ENCODE data around the gene SUGP2. TPM values are rescaled to one million over a fixed set of nuclear protein-coding genes. Genes with fewer than 3 reads are reported as not detected.

SUGP2 gene
- total and polyA plus RNA-seq, 2 of the 13 experiments (the other 11 are each of a cell fraction or from before 2014, with no cell fraction given) = 40.6 to 57.7 TPM

DNA sequence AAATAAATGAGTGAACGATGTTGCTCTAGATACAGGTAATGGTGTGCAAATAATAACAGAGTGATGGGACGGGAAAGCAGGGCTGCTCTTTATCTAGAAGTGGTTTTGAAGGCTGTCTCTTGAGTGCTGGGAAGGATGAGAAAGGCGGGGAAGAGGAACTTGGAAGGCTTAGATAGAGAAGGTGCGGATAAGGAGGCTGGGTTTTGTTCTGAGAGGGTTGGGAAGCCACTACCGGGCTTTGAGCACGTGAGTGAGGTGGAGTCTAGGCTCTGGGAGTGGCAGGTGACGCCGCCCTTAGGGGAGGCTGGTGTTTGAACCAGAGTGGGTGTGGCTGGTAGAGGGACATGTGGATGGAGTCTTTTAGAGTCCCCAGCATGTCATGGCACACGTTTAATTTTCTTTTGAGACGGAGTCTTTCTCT is 897 bp upstream of the SUGP2 start (continued):
- TF ChIP-seq SP5 (CRISPR knock-in tag; IDR thresholded peaks at IDR 0.05; ENCODE audit: borderline replicate concordance, low read depth) (peak; percentile 70; the same call in 1 of the 2 replicates), ZNF484 (CRISPR knock-in tag; IDR thresholded peaks at IDR 0.05; ENCODE audit: borderline replicate concordance, low read depth) (no peak), MAZ (IDR thresholded peaks at IDR 0.05; ENCODE audit: borderline replicate concordance, low read depth, low read length) (no peak), MAZ (CRISPR knock-in tag; IDR thresholded peaks at IDR 0.05; ENCODE audit: low read depth) (no peak), NCOA5 (CRISPR knock-in tag; IDR thresholded peaks at IDR 0.05) (no peak), CBX2 (IDR thresholded peaks at IDR 0.05; ENCODE audit: low read depth, low read length) (no peak), CBX2 (CRISPR knock-in tag; IDR thresholded peaks at IDR 0.05; ENCODE audit: low read depth) (no peak), KLF9 (CRISPR knock-in tag; IDR thresholded peaks at IDR 0.05; ENCODE audit: low read depth) (peak; percentile 90), BHLHE40 (IDR thresholded peaks at IDR 0.05; ENCODE audit: low read length) (peak; percentile 93), SP2 (CRISPR knock-in tag; IDR thresholded peaks at IDR 0.05) (no peak), MXI1 (IDR thresholded peaks at IDR 0.05; ENCODE audit: borderline replicate concordance, low read depth, low read length) (peak; percentile 41; the same call in 1 of the 3 replicates), SIN3A (IDR thresholded peaks at IDR 0.05; ENCODE audit: borderline replicate concordance, low read depth, low read length) (peak; percentile 22; the same call in 1 of the 2 replicates), ZSCAN29 (CRISPR knock-in tag; conservative IDR thresholded peaks at IDR 0.05) (0 out of 2 replicates have a peak, but pooled peaks have one; percentile 18), ZBTB3 (CRISPR knock-in tag; IDR thresholded peaks at IDR 0.05; ENCODE audit: borderline replicate concordance, low read depth) (no peak)
- TF ChIP-seq, protein P1, sequence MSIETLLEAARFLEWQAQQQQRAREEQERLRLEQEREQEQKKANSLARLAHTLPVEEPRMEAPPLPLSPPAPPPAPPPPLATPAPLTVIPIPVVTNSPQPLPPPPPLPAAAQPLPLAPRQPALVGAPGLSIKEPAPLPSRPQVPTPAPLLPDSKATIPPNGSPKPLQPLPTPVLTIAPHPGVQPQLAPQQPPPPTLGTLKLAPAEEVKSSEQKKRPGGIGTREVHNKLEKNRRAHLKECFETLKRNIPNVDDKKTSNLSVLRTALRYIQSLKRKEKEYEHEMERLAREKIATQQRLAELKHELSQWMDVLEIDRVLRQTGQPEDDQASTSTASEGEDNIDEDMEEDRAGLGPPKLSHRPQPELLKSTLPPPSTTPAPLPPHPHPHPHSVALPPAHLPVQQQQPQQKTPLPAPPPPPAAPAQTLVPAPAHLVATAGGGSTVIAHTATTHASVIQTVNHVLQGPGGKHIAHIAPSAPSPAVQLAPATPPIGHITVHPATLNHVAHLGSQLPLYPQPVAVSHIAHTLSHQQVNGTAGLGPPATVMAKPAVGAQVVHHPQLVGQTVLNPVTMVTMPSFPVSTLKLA (IDR thresholded peaks at IDR 0.05) = peak; percentile 30; the same call in 1 of the 2 replicates
- TF ChIP-seq, protein P2, sequence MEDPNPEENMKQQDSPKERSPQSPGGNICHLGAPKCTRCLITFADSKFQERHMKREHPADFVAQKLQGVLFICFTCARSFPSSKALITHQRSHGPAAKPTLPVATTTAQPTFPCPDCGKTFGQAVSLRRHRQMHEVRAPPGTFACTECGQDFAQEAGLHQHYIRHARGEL (CRISPR knock-in tag; IDR thresholded peaks at IDR 0.05) = no peak
- TF ChIP-seq, protein P3, sequence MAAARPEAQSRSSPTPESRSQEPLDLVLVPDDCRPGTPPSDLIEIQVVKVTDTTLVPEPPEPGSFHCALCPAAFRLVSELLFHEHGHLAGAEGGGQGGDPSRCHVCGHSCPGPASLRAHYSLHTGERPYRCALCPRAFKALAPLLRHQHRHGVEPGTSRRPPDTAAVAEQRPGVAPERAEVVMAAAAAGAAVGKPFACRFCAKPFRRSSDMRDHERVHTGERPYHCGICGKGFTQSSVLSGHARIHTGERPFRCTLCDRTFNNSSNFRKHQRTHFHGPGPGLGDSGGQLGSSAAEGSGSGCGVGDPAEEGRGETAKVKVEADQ (CRISPR knock-in tag; IDR thresholded peaks at IDR 0.05; ENCODE audit: borderline replicate concordance) = 0 out of 2 replicates have a peak, but pooled peaks have one; percentile 0
- TF ChIP-seq, protein P4, sequence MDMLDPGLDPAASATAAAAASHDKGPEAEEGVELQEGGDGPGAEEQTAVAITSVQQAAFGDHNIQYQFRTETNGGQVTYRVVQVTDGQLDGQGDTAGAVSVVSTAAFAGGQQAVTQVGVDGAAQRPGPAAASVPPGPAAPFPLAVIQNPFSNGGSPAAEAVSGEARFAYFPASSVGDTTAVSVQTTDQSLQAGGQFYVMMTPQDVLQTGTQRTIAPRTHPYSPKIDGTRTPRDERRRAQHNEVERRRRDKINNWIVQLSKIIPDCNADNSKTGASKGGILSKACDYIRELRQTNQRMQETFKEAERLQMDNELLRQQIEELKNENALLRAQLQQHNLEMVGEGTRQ (IDR thresholded peaks at IDR 0.05; ENCODE audit: low read depth, low read length) = no peak
- TF ChIP-seq, protein P4 (CRISPR knock-in tag; IDR thresholded peaks at IDR 0.05; ENCODE audit: borderline replicate concordance) = peak; percentile 46
